HCT116 (cell line): Measurements from ENCODE around the gene DOK7. TPM values are rescaled to one million over a fixed set of nuclear protein-coding genes. Genes with fewer than 3 reads are reported as not detected.

Source experiments
- ATAC-seq: fragments of 200-7000 bp; cut with Tn5 transposase; 2 replicates; pipeline ENCODE4 v1.9.1; 2020; ENCODE audit warnings: mild to moderate bottlenecking, moderate library complexity
- BruUV-seq: library from RNA; stranded (reverse); fragments of 400-500 nt; replicated peaks from 2 replicates; lab custom pipeline; 2021; lab: Mats Ljungman, UMichigan
- CTCF ChIA-PET: fragments of 300-600 bp; sonication (Branson Sonifier 250); formaldehyde crosslinking; loops from one replicate; lab custom pipeline; 2021; ENCODE audit warnings: antibody characterized with exemption; lab: Charles Lee
- POLR2A ChIA-PET: fragments of 300-600, 350-600 bp; sonication (Branson Sonifier 250); formaldehyde crosslinking; loops from one replicate; lab custom pipeline; 2021; ENCODE audit warnings: antibody characterized with exemption; lab: Charles Lee
- RAD21 ChIA-PET, 2 experiments: fragments of 300-600 bp; sonication (Branson Sonifier 250); formaldehyde crosslinking; loops; one replicate each; lab custom pipeline; 2023; ENCODE audit warnings: low total read pairs in 2 of 2; ENCODE audit not compliant: uncharacterized antibody in 2 of 2, unreplicated experiment in 2 of 2, low non-redundant PET in 1 of 2; lab: Charles Lee
- DNase-seq: peaks from one replicate; pipeline ENCODE4 v3.0.0-alpha.2; 2010; ENCODE audit warnings: low read depth, low spot score
- H2AFZ ChIP-seq: fragments of 200-600 bp; shearing (Covaris generic), sonication (generic); 2 replicates; pipeline ENCODE4 v1.6.1; 2017; ENCODE audit warnings: low read depth, mixed run types, mixed read lengths, antibody characterized with exemption, low read length; ENCODE audit not compliant: poor library complexity, severe bottlenecking
- H3K27ac ChIP-seq: 2 replicates; pipeline ENCODE4 v1.5.1; 2012; ENCODE audit warnings: low read depth, low read length
- H3K27me3 ChIP-seq: fragments of 200-600 bp; sonication (generic); 2 replicates; pipeline ENCODE4 v1.6.1; 2016; ENCODE audit warnings: mixed run types, low read length, mixed read lengths; ENCODE audit not compliant: insufficient read depth
- H3K36me3 ChIP-seq, 2 experiments: fragments of 200-500 bp in 1 of 2; fragments of 200-600 bp in 1 of 2; sonication (Bioruptor generic) in 1 of 2; sonication (generic) in 1 of 2; 2 replicates each; pipeline versions ENCODE4 v1.5.1 to v1.6.1; 2014 to 2016; ENCODE audit warnings: low read length in 2 of 2, inconsistent platforms in 1 of 2, mixed read lengths in 1 of 2, mixed run types in 1 of 2; ENCODE audit not compliant: insufficient read depth in 2 of 2, control insufficient read depth in 1 of 2
- H3K4me1 ChIP-seq, 2 experiments: fragments of 200-600 bp in 1 of 2; sonication (generic) in 1 of 2; 2 replicates each; pipeline versions ENCODE4 v1.5.1 to v1.6.1; 2012 to 2017; ENCODE audit warnings: low read length in 2 of 2, inconsistent platforms in 1 of 2, mild to moderate bottlenecking in 1 of 2, mixed read lengths in 1 of 2, mixed run types in 1 of 2, moderate library complexity in 1 of 2; ENCODE audit not compliant: insufficient read depth in 2 of 2, control insufficient read depth in 1 of 2
- H3K4me2 ChIP-seq: fragments of 200-600 bp; sonication (generic); 2 replicates; pipeline ENCODE4 v1.6.1; 2017; ENCODE audit warnings: mixed run types, low read length, mixed read lengths
- H3K4me3 ChIP-seq, 2 experiments: fragments of 200-600 bp in 1 of 2; sonication (generic) in 1 of 2; replicated peaks in 1 of 2; 2 replicates each; pipeline ENCODE4 v1.5.1; 2011 to 2016; ENCODE audit warnings: low read length in 2 of 2, control low read depth in 1 of 2, low read depth in 1 of 2, mild to moderate bottlenecking in 1 of 2, mixed read lengths in 1 of 2, mixed run types in 1 of 2
- H3K79me2 ChIP-seq: fragments of 200-600 bp; sonication (generic); 2 replicates; pipeline ENCODE4 v1.6.1; 2017; ENCODE audit warnings: mild to moderate bottlenecking, mixed run types, low read length, moderate library complexity, mixed read lengths; ENCODE audit not compliant: insufficient read depth
- H3K9ac ChIP-seq: fragments of 200-600 bp; sonication (generic); 2 replicates; pipeline ENCODE4 v1.6.1; 2016; ENCODE audit warnings: low read length, mixed read lengths
- H3K9me2 ChIP-seq: fragments of 200-600 bp; sonication (generic), shearing (Covaris generic); 2 replicates; pipeline ENCODE4 v1.6.1; 2017; ENCODE audit warnings: mixed run types, mild to moderate bottlenecking, moderate library complexity; ENCODE audit not compliant: insufficient read depth
- H3K9me3 ChIP-seq, 2 experiments: fragments of 200-500 bp in 1 of 2; fragments of 200-600 bp in 1 of 2; sonication (Bioruptor generic) in 1 of 2; sonication (generic) in 1 of 2; 2 replicates each; pipeline ENCODE4 v1.6.1; 2014 to 2017; ENCODE audit warnings: low read length in 2 of 2, mixed read lengths in 2 of 2, inconsistent platforms in 1 of 2, low read depth in 1 of 2, mild to moderate bottlenecking in 1 of 2, mixed run types in 1 of 2, moderate library complexity in 1 of 2; ENCODE audit not compliant: control insufficient read depth in 1 of 2, insufficient read depth in 1 of 2
- H4K20me1 ChIP-seq: fragments of 200-600 bp; sonication (generic), shearing (Covaris generic); 2 replicates; pipeline ENCODE4 v1.6.1; 2017; ENCODE audit warnings: mixed run types, mild to moderate bottlenecking, moderate library complexity; ENCODE audit not compliant: insufficient read depth
- CBX3 ChIP-seq: IDR thresholded peaks from 2 replicates; pipeline ENCODE4 v1.6.1; 2012; ENCODE audit warnings: low read depth
- CEBPB ChIP-seq: IDR thresholded peaks from 2 replicates; pipeline ENCODE4 v1.6.1; 2012; ENCODE audit warnings: low read depth
- EGR1 ChIP-seq: IDR thresholded peaks from 2 replicates; pipeline ENCODE4 v1.6.1; 2012; ENCODE audit warnings: low read depth
- ELF1 ChIP-seq: IDR thresholded peaks from 2 replicates; pipeline ENCODE4 v1.6.1; 2012; ENCODE audit warnings: low read depth, borderline replicate concordance
- EZH2phosphoT487 ChIP-seq: fragments of 200-600 bp; IDR thresholded peaks from 2 replicates; pipeline ENCODE4 v1.6.1; 2018; ENCODE audit warnings: antibody characterized with exemption, borderline replicate concordance
- FOSL1 ChIP-seq: IDR thresholded peaks from 2 replicates; pipeline ENCODE4 v1.6.1; 2012; ENCODE audit warnings: low read depth
- JUND ChIP-seq: IDR thresholded peaks from 2 replicates; pipeline ENCODE4 v1.6.1; 2012
- MAX ChIP-seq: IDR thresholded peaks from 2 replicates; pipeline ENCODE4 v1.6.1; 2012
- RAD21 ChIP-seq: IDR thresholded peaks from 2 replicates; pipeline ENCODE4 v1.6.1; 2012; ENCODE audit warnings: low read depth, mild to moderate bottlenecking
- REST ChIP-seq: IDR thresholded peaks from 2 replicates; pipeline ENCODE4 v1.6.1; 2012; ENCODE audit warnings: low read depth
- SP1 ChIP-seq: IDR thresholded peaks from 2 replicates; pipeline ENCODE4 v1.6.1; 2012; ENCODE audit warnings: low read depth
- SRF ChIP-seq: IDR thresholded peaks from 2 replicates; pipeline ENCODE4 v1.6.1; 2012; ENCODE audit warnings: low read depth
- TCF7L2 ChIP-seq: IDR thresholded peaks from 2 replicates; pipeline ENCODE4 v1.7.0; 2011; ENCODE audit warnings: borderline replicate concordance, inconsistent platforms; ENCODE audit not compliant: insufficient read depth, insufficient read length; ENCODE audit errors: extremely low read depth
- ZBTB33 ChIP-seq: IDR thresholded peaks from 2 replicates; pipeline ENCODE4 v1.6.1; 2011; ENCODE audit warnings: mild to moderate bottlenecking, low read length, moderate library complexity; ENCODE audit not compliant: insufficient replicate concordance; ENCODE audit errors: extremely low read depth
- ZFX ChIP-seq: fragments of 450-650 bp; IDR thresholded peaks from 2 replicates; pipeline ENCODE4 v1.6.1; 2017
- ZNF274 ChIP-seq: fragments of 200-500 bp; sonication (Bioruptor generic); IDR thresholded peaks from 2 replicates; pipeline ENCODE4 v1.6.1; 2014; ENCODE audit warnings: mild to moderate bottlenecking, low read depth, low read length, inconsistent platforms
- intact Hi-C: fragments of 100-400 bp; cut with micrococcal nuclease; formaldehyde crosslinking; loops from 2 replicates; pipeline ENCODE4 v1.10.0; 2022
- total RNA-seq: library from RNA; stranded (reverse); gene quantifications from one replicate; pipeline ENCODE4 v1.2.1, GENCODE V29; 2021; ENCODE audit not compliant: unreplicated experiment

The DOK7 gene
- total RNA-seq, 1 experiment from 2014 or later, result 2.4 TPM

GRCh38 chr4:3510481-3510880 lies 47.4 kb downstream of the DOK7 start:
- Histone ChIP-seq H3K36me3 (peaks cover 25 to 45% of the 10 kb centered on the region in 2 experiments), H3K9me2 (no peaks in the 10 kb centered on the region), H3K4me1 (no peaks in the 10 kb centered on the region), H3K79me2 (peaks cover 29% of the 10 kb centered on the region), H3K4me3 (no peak overlapping the region), H3K9me3 (no peaks in the 10 kb centered on the region), H3K27ac (no peak overlapping the region), H4K20me1 (no peaks in the 10 kb centered on the region), H3K4me2 (no peak overlapping the region), H2AFZ (no peak overlapping the region), H3K9ac (no peak overlapping the region), H3K27me3 (no peaks in the 10 kb centered on the region)
- ChIA-PET POLR2A (no interaction called here), RAD21 (no interaction called here), CTCF (no interaction called here)
- BruUV-seq, result no TSS peak
- no peak for DNase-seq
- intact Hi-C loops, result no loop called here
- no peak for ATAC-seq
- no peak for TF ChIP-seq JUND
- no peak for TF ChIP-seq ZFX
- no peak for TF ChIP-seq SP1
- TF ChIP-seq EGR1, result no peak
- no peak for TF ChIP-seq RAD21
- TF ChIP-seq CBX3, result no peak
- no peak for TF ChIP-seq FOSL1
- no peak for TF ChIP-seq ZNF274
- TF ChIP-seq TCF7L2, result no peak
- no peak for TF ChIP-seq ZBTB33
- TF ChIP-seq ELF1, result no peak
- TF ChIP-seq SRF, result no peak
- TF ChIP-seq CEBPB, result no peak
- no peak for TF ChIP-seq EZH2phosphoT487
- TF ChIP-seq REST, result no peak
- TF ChIP-seq MAX, result no peak
- TF ChIP-seq, all 23 proteins: peak for 0
